D721Med (cell line): ENCODE results near the gene IKBIP.
"Not testable (repeated sequence)": the region's sequence is repeated elsewhere in the genome, so short reads cannot be mapped to it uniquely, and the experiment has no call there.

Source experiments
- DNase-seq: peaks from one replicate; pipeline ENCODE4 v3.0.0; 2011; ENCODE audit warnings: low spot score; ENCODE audit not compliant: insufficient read length
- FAIRE-seq: peaks from 2 replicates; lab custom pipeline; 2011; peaks lifted over from hg19 to GRCh38; lab: Jason Lieb, UNC
- TF ChIP-seq, protein P1 (sequence below): IDR thresholded peaks from 2 replicates; pipeline ENCODE4 v1.5.1; 2012; ENCODE audit warnings: mild to moderate bottlenecking, control low read depth; ENCODE audit not compliant: insufficient read depth; ENCODE audit errors: missing control alignments

The IKBIP gene

DNA sequence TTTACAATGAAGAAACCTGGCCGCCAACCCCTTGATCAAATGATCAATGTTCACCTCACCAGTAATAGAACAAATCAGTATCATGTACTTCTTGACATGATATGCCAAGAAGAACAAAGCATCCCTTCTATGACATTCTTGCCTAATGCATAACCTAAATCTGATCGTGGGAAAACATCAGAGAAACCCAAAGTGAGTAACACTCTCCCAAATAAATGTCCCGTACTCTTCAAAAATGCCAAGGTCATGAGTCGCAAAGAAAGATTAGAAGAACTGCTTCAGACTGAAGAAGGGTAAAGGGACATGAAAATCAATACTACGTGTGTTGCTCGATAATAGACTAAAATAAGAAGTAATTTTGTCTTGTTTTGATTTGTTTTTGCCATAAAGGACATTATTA, 62.5 kb downstream of the IKBIP start:
- DNase-seq (no peak), FAIRE-seq (no peak)
- TF ChIP-seq, protein P1, sequence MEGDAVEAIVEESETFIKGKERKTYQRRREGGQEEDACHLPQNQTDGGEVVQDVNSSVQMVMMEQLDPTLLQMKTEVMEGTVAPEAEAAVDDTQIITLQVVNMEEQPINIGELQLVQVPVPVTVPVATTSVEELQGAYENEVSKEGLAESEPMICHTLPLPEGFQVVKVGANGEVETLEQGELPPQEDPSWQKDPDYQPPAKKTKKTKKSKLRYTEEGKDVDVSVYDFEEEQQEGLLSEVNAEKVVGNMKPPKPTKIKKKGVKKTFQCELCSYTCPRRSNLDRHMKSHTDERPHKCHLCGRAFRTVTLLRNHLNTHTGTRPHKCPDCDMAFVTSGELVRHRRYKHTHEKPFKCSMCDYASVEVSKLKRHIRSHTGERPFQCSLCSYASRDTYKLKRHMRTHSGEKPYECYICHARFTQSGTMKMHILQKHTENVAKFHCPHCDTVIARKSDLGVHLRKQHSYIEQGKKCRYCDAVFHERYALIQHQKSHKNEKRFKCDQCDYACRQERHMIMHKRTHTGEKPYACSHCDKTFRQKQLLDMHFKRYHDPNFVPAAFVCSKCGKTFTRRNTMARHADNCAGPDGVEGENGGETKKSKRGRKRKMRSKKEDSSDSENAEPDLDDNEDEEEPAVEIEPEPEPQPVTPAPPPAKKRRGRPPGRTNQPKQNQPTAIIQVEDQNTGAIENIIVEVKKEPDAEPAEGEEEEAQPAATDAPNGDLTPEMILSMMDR: no peak

DNA sequence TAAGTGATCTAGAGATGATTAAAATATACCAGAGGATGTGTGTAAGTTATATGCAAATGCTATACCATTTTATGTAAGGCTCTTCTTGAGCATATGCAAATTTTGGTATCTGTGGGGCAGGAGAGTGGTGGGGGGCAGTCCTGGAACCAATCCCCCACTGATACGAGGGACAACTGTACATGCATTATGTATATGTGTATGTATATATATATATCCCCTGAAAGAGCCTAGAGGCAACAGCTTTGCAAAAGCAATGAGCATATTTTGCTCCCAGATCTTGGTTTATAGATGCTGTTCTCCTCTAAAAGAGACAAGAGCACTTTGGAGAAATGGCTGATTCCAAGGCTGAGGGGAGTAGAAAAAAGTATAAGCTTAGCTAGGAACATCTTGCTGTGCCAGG, 63.5 kb downstream of the IKBIP start:
- no peak for FAIRE-seq
- DNase-seq: no peak
- TF ChIP-seq, protein P1: no peak

DNA sequence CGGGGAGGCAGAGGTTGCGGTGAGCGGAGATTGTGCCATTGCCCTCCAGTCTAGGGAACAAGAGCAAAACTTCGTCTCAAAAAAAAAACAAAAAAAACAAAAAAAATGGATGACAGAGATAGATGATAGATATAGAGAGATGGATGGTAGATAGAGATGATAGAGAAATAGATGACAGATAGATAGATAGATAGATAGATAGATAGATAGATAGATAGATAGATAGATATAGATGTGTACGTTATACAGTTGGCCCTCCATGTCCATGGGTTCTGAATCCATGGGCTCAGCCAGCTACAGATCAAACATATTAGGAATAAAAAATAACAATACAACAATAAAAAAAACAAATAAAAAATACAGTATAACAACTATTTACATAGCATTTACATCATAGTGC, 63.9 kb downstream of the IKBIP start:
- DNase-seq: no peak
- FAIRE-seq: no peak
- TF ChIP-seq, protein P1: no peak

DNA sequence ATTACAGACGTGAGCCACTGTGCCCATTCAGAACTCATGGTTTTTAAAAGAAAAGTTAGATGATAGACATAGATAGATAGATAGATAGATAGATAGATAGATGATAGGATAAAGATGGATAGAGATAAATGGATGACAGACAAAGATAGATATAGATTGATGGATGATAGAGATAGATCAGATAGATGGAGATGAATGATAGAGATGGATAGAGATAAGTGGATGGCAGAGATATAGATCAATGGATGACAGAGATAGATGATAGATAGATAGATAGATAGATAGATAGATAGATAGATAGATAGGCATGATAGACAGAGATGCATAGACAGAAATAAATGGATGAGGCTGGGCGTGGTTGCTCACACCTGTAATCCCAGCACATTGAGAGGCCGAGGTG, 64.8 kb downstream of the IKBIP start:
- TF ChIP-seq, protein P1: no peak

DNA sequence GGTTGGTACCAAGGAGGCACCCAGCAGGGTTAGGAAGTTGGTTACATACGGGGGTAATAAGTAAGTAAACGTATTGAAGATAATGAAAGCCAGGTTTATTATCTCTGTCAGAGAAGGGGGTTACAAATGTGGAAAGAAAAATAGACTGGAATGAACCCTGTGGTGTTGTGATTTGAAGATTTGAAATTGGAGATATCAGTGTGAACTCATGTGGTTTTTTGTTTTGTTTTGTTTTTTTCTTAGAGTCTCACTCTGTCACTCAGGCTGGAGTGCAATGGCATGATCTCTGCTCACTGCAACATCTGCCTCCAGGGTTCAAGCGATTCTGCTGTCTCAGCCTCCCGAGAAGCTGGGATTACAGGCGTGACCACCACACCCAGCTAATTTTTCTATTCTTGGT, 65.2 kb downstream of the IKBIP start:
- no peak for DNase-seq
- TF ChIP-seq, protein P1: no peak
- FAIRE-seq: no peak

More for the DNA sequence above, 64.8 kb downstream of the IKBIP start:
- FAIRE-seq (no peak), DNase-seq (no peak)

DNA sequence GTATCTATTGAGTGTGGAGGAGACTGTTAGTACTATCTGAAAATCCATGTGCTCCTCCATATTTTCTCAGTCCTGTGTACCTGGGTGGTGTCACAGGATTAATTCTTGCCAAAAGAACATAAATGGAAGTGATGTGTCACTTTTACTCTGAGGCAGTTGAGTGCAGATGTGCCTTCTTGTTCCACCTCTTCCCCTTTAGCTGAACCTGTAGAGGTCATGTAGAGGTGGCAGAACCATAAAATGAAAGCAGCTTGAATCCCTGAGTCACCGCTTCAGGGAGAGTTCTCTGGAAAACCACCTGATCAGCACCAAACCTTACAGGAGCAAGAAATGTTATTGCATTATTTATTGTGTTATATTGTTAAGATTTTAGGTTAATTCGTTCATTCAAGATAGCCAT, 65.8 kb downstream of the IKBIP start:
- TF ChIP-seq, protein P1: no peak
- DNase-seq: no peak
- no peak for FAIRE-seq

DNA sequence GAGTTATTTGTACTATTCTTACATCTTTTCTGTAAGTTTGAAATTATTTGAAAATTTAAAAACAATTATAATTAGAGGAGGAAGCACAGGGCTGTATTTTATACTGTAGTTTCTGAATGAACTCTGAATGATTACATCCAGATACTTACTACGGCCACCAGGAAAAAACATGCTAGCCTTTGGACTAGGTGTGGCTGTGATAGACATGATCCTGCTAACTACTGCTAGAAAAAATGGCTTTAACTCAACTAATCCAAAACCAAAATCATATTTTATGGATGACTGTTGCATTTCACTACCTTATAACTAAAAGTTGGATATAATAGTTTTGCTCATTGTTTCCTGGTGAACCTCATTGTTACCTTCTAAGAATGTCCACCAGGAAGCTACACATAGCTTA, 66.2 kb downstream of the IKBIP start:
- TF ChIP-seq, protein P1: no peak
- no peak for DNase-seq
- FAIRE-seq: no peak

DNA sequence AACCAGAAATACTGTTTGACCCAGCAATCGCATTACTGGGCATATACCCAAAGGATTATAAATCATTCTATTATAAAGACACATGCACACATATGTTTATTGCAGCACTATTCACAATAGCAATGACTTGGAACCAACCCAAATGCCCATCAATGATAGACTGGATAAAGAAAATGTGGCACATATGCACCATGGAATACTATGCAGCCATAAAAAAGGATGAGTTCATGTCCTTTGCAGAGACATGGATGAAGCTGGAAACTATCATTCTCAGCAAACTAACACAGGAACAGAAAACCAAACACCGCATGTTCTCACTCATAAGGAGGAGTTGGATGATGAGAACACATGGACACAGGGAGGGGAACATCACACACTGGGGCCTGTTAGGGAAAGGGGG, 67.8 kb downstream of the IKBIP start:
- FAIRE-seq, DNase-seq: not testable (repeated sequence)
